Prostate gland (tissue), 2 donors: ENCODE data around the gene ITFG1. TPM values are rescaled to one million over a fixed set of nuclear protein-coding genes. Genes with fewer than 3 reads are reported as not detected.
"Not testable (repeated sequence)": the region's sequence is repeated elsewhere in the genome, so short reads cannot be mapped to it uniquely, and the experiment has no call there.

Source experiments
- DNase-seq: peaks from one replicate; pipeline ENCODE4 v3.0.0-alpha.2; 2019; ENCODE audit warnings: low spot score
- H3K27ac ChIP-seq, 2 donors: fragments of 200-600 bp; sonication (generic); 2 replicates each; pipeline ENCODE4 v1.5.1; 2017 to 2019
- H3K27me3 ChIP-seq: fragments of 200-600 bp; sonication (generic); replicated peaks from 2 replicates; pipeline ENCODE4 v1.5.1; 2019; ENCODE audit not compliant: insufficient read depth
- H3K36me3 ChIP-seq, 2 donors: fragments of 200-600 bp; sonication (generic); 1 replicate in 1 of 2; 2 replicates in 1 of 2; pipeline versions ENCODE4 v1.5.1 to v1.8.1; 2017 to 2019
- H3K4me1 ChIP-seq: fragments of 200-600 bp; sonication (generic); replicated peaks from 2 replicates; pipeline ENCODE4 v1.5.1; 2019
- H3K4me3 ChIP-seq, 2 donors: fragments of 200-600 bp; sonication (generic); 2 replicates each; pipeline ENCODE4 v1.5.1; 2017 to 2019
- H3K9me3 ChIP-seq: fragments of 200-600 bp; sonication (generic); 2 replicates; pipeline ENCODE4 v1.5.1; 2017
- CTCF ChIP-seq, 4 experiments: fragments of 200-600 bp in 2 of 4; fragments of 450-650 bp in 2 of 4; sonication (generic) in 2 of 4; IDR thresholded peaks; 1 replicate in 3 of 4; 2 replicates in 1 of 4; pipeline ENCODE4 v1.5.1; 2016 to 2019; ENCODE audit warnings: antibody characterized with exemption in 4 of 4, mild to moderate bottlenecking in 2 of 4, moderate library complexity in 2 of 4
- POLR2A ChIP-seq: fragments of 450-650 bp; IDR thresholded peaks from one replicate; pipeline ENCODE4 v1.6.1; 2016; ENCODE audit warnings: antibody characterized with exemption, mild to moderate bottlenecking
- POLR2AphosphoS5 ChIP-seq: sonication (generic); formaldehyde crosslinking; IDR thresholded peaks from one replicate; pipeline ENCODE4 v1.6.1; 2017; ENCODE audit warnings: antibody characterized with exemption
- WGBS: methylation state at CpG from one replicate; pipeline ENCODE4 v1.1.5; 2018; 5-methylcytosine and 5-hydroxymethylcytosine counted together
- intact Hi-C: fragments of 100-400 bp; cut with DNase I; formaldehyde crosslinking; loops from one replicate; pipeline ENCODE4 v1.14.2; 2022
- total RNA-seq, 2 donors: library from RNA; depleted of rRNA; stranded (reverse); fragments of >200 nt; gene quantifications; one replicate each; pipeline ENCODE4 v1.1.0, GENCODE V29; 2016

The ITFG1 gene
- total RNA-seq, 2 donors from 2014 or later: 49.1 to 104 TPM

GRCh38 chr16:47448830-47449575 lies 11.9 kb downstream of the ITFG1 start:
- no peak for TF ChIP-seq CTCF (IDR thresholded peaks at IDR 0.05)
- no peak for TF ChIP-seq POLR2AphosphoS5
- TF ChIP-seq POLR2A: no peak
- 85% methylated on average over 3 of the region's 3 CpGs for WGBS
- Histone ChIP-seq H3K9me3 (no peaks in the 10 kb centered on the region), H3K27me3 (no peaks in the 10 kb centered on the region), H3K4me3 (no peak overlapping the region), H3K4me1 (no peaks in the 10 kb centered on the region), H3K36me3 (no peaks in the 10 kb centered on the region), H3K27ac (no peak overlapping the region)
- no peak for DNase-seq
- intact Hi-C loops: no loop called here

GRCh38 chr16:47446431-47446830 lies 14.4 kb downstream of the ITFG1 start:
- intact Hi-C loops: no loop called here
- Histone ChIP-seq H3K9me3 (no peaks in the 10 kb centered on the region), H3K27ac (no peak overlapping the region), H3K36me3 (no peaks in the 10 kb centered on the region), H3K4me1 (no peaks in the 10 kb centered on the region), H3K4me3 (no peak overlapping the region), H3K27me3 (no peaks in the 10 kb centered on the region)
- no peak for DNase-seq
- WGBS: 92% methylated on average over 3 of the region's 3 CpGs
- no peak for TF ChIP-seq POLR2A
- TF ChIP-seq CTCF (IDR thresholded peaks at IDR 0.05): no peak
- no peak for TF ChIP-seq POLR2AphosphoS5

GRCh38 chr16:47442884-47443283 lies 18.0 kb downstream of the ITFG1 start:
- intact Hi-C loops, H3K36me3 ChIP-seq, H3K4me3 ChIP-seq, DNase-seq, H3K27ac ChIP-seq, H3K27me3 ChIP-seq, H3K9me3 ChIP-seq, H3K4me1 ChIP-seq: not testable (repeated sequence)

GRCh38 chr16:47440066-47440465 lies 20.8 kb downstream of the ITFG1 start:
- H3K36me3 ChIP-seq, H3K9me3 ChIP-seq, intact Hi-C loops, H3K27ac ChIP-seq, H3K27me3 ChIP-seq, H3K4me3 ChIP-seq, H3K4me1 ChIP-seq, DNase-seq: not testable (repeated sequence)
- WGBS: 97% methylated on average over 3 of the region's 3 CpGs

GRCh38 chr16:47434274-47434673 lies 26.6 kb downstream of the ITFG1 start:
- H3K27ac ChIP-seq, H3K27me3 ChIP-seq, DNase-seq, H3K4me1 ChIP-seq, intact Hi-C loops, H3K4me3 ChIP-seq, H3K36me3 ChIP-seq, H3K9me3 ChIP-seq: not testable (repeated sequence)
- WGBS: 77% methylated on average over 2 of the region's 2 CpGs

GRCh38 chr16:47431960-47432359 lies 28.9 kb downstream of the ITFG1 start:
- Histone ChIP-seq H3K36me3 (no peaks in the 10 kb centered on the region), H3K9me3 (no peaks in the 10 kb centered on the region)
- intact Hi-C loops: no loop called here

More at GRCh38 chr16:47431960-47432359, 28.9 kb downstream of the ITFG1 start:
- H3K27me3 ChIP-seq: no peaks in the 10 kb centered on the region
- DNase-seq: no peak
- TF ChIP-seq POLR2AphosphoS5 (no peak), CTCF (IDR thresholded peaks at IDR 0.05) (no peak)
- H3K4me3 ChIP-seq: no peak overlapping the region
- H3K27ac ChIP-seq: no peak overlapping the region
- WGBS: 92% methylated on average over 3 of the region's 3 CpGs
- no peaks in the 10 kb centered on the region for H3K4me1 ChIP-seq
